ENCODE measurements around the gene DMPK. TPM values are rescaled to one million over a fixed set of nuclear protein-coding genes. Genes with fewer than 3 reads are reported as not detected.

DMPK gene
- total and polyA plus RNA-seq, 2 of the 4 experiments (the other 2 are of a cell fraction), result 7.9 to 50.7 TPM

DNA sequence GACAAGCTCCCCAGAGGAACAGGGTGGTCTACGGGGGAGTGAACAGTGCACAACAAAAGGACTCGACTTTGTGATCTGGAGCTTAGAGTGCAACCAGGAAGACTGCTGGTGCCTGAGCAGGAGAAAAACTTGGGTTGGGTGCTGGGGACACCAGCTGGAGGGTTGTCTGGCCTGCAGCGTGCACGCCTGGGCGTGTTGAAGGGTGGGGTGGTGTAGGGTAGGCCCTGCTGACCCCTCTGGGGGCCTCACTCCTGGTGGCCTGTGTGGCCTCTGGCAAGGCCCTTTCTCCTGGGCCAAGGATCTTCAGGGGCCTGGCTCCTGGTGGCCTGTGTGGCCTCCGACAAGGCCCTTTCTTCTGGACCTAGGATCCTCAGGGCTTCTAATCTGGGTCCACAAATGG lies 37.5 kb upstream of the DMPK start:
- H3K4me3 ChIP-seq (ENCODE audit: insufficient read depth, low read depth, low read length), result no peak overlapping the region
- H4K8ac ChIP-seq (ENCODE audit: low read depth in 2 of 2, low read length in 2 of 2), result no peak overlapping the region
- no peak overlapping the region for H3K18ac ChIP-seq (ENCODE audit: low read depth, low read length)
- H3K27ac ChIP-seq (ENCODE audit: insufficient read depth, low read length), result no peak overlapping the region
- no peaks in the 10 kb centered on the region for H3K27me3 ChIP-seq (ENCODE audit: control insufficient read depth, insufficient read depth, low read length)
- peaks cover 9% of the 10 kb centered on the region for H4K20me1 ChIP-seq (ENCODE audit: insufficient read depth, low read length)
- no peak for TF ChIP-seq CTCF (conservative IDR thresholded peaks at IDR 0.05; ENCODE audit: low read depth, low read length)
- TF ChIP-seq MAZ (IDR thresholded peaks at IDR 0.05; ENCODE audit: borderline replicate concordance, low read depth, low read length), result no peak
- no peak for TF ChIP-seq NFE2L2 (IDR thresholded peaks at IDR 0.05; ENCODE audit: low read depth, low read length)
- TF ChIP-seq FOS (IDR thresholded peaks at IDR 0.05; ENCODE audit: low read depth, low read length), result no peak
- no peak for TF ChIP-seq BHLHE40 (IDR thresholded peaks at IDR 0.05; ENCODE audit: low read depth, low read length)
- TF ChIP-seq RFX5 (IDR thresholded peaks at IDR 0.05; ENCODE audit: low read depth, low read length), result no peak
- TF ChIP-seq, protein P1, sequence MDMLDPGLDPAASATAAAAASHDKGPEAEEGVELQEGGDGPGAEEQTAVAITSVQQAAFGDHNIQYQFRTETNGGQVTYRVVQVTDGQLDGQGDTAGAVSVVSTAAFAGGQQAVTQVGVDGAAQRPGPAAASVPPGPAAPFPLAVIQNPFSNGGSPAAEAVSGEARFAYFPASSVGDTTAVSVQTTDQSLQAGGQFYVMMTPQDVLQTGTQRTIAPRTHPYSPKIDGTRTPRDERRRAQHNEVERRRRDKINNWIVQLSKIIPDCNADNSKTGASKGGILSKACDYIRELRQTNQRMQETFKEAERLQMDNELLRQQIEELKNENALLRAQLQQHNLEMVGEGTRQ (IDR thresholded peaks at IDR 0.05; ENCODE audit: low read depth, low read length), result no peak
- TF ChIP-seq MXI1 (IDR thresholded peaks at IDR 0.05; ENCODE audit: borderline replicate concordance, low read depth, low read length), result no peak
- no peak for TF ChIP-seq RAD21 (IDR thresholded peaks at IDR 0.05; ENCODE audit: low read length)
- no peak overlapping the region for H4K5ac ChIP-seq (ENCODE audit: low read depth, low read length)
- no peak overlapping the region for H3K23ac ChIP-seq (ENCODE audit: low read depth, low read length)
- no peak for DNase-seq
- H2BK15ac ChIP-seq (ENCODE audit: low read depth, low read length), result no peak overlapping the region
- no peaks in the 10 kb centered on the region for H3K4me1 ChIP-seq (ENCODE audit: control insufficient read depth, insufficient read depth, low read length)
- no peak overlapping the region for H3K4ac ChIP-seq (ENCODE audit: low read depth, low read length)
- H3K79me1 ChIP-seq (ENCODE audit: low read depth in 1 of 2, low read length in 2 of 2), result no peaks in the 10 kb centered on the region; a peak in 1 of 4 replicates
- H3K56ac ChIP-seq (ENCODE audit: extremely low read depth, insufficient read depth, low read length), result no peak overlapping the region
- no peak overlapping the region for H2BK120ac ChIP-seq (ENCODE audit: low read depth, low read length)
- H3K14ac ChIP-seq (replicated peaks; ENCODE audit: low read depth, low read length), result no peak overlapping the region
- H3K9me1 ChIP-seq (ENCODE audit: insufficient read depth, low read length), result no peaks in the 10 kb centered on the region
- no peak overlapping the region for H3K4me2 ChIP-seq (ENCODE audit: low read depth, low read length)
- no peak overlapping the region for H2BK5ac ChIP-seq (ENCODE audit: low read depth, low read length, poor library complexity, severe bottlenecking)
- ChIA-PET CTCF (no interaction called here), POLR2A (ENCODE audit: unreplicated experiment) (interaction anchor here (0.5 kb wide), 1 partner anchor 62 kb away, joined by 5 read pairs; no protein-coding TSS in a partner anchor)
- no peak overlapping the region for H2AK9ac ChIP-seq (replicated peaks; ENCODE audit: low read depth, low read length, poor library complexity)
- no peak for ATAC-seq (ENCODE audit: low read depth)
- in situ Hi-C loops (cut with MboI; ENCODE audit: low sequenced_read_pairs), result no loop called here
- H3K9ac ChIP-seq (ENCODE audit: low read depth, low read length), result no peak overlapping the region
- no peak overlapping the region for H4K91ac ChIP-seq (ENCODE audit: insufficient read depth, low read depth, low read length)
- BruUV-seq (replicated peaks), result no TSS peak
- intact Hi-C loops (cut with micrococcal nuclease), result no loop called here
- peaks cover 50% of the 10 kb centered on the region for H3K36me3 ChIP-seq (ENCODE audit: control insufficient read depth, insufficient read depth, low read length)
- no peak overlapping the region for H2AFZ ChIP-seq (replicated peaks; ENCODE audit: low read length, poor library complexity)
- dilution Hi-C loops (cut with HindIII; ENCODE audit: low sequenced_read_pairs, unreplicated experiment), result no loop called here
- no peak overlapping the region for H2BK20ac ChIP-seq (ENCODE audit: low read depth, low read length)
- no peaks in the 10 kb centered on the region for H3K9me3 ChIP-seq (ENCODE audit: control insufficient read depth, insufficient read depth, low read length)
- no peak overlapping the region for H2AK5ac ChIP-seq (ENCODE audit: low read depth, low read length)
- 63% methylated on average over 2 of the region's 6 CpGs; no CpG with 5 or more reads in 1 of the 2 experiments for WGBS, 2 experiments (ENCODE audit: extremely low coverage in 2 of 2, insufficient read length in 1 of 2)
